A549 (cell line): ENCODE measurements around the gene ASIC1. TPM values are rescaled to one million over a fixed set of nuclear protein-coding genes. Genes with fewer than 3 reads are reported as not detected.
A peak's percentile ranks its signal among the peaks of the same experiment; 100 is the strongest.

Source experiments
- ATAC-seq, 2 experiments: fragments of 200-7000 bp in 1 of 2; fragments of >200 bp in 1 of 2; cut with Nextera tagmentation in 1 of 2; cut with Tn5 transposase in 1 of 2; 3 replicates each; pipeline versions ENCODE4 v1.8.0 to v1.9.1; 2018 to 2020; ENCODE audit warnings: mild to moderate bottlenecking in 1 of 2, moderate library complexity in 1 of 2
- CTCF ChIA-PET: fragments of 300-600 bp; sonication (Branson Sonifier 250); formaldehyde crosslinking; extraction: SDS; loops from one replicate; lab custom pipeline; 2021; ENCODE audit warnings: antibody characterized with exemption, inconsistent platforms; lab: Yijun Ruan, JAX
- POLR2A ChIA-PET: fragments of 350-600 bp; formaldehyde crosslinking; extraction: SDS; loops from one replicate; lab custom pipeline; 2021; ENCODE audit warnings: antibody characterized with exemption, inconsistent platforms; lab: Yijun Ruan, JAX
- DNase-seq, 2 experiments: peaks; one replicate each; pipeline versions ENCODE4 v3.0.0 to v3.0.0-alpha.2; 2011 to 2016; ENCODE audit warnings: low read depth in 1 of 2, low spot score in 1 of 2
- FAIRE-seq: peaks from 2 replicates; lab custom pipeline; 2011; peaks lifted over from hg19 to GRCh38; lab: Jason Lieb, UNC
- H3K27ac ChIP-seq, 2 experiments: fragments of >200 bp; sonication (Bioruptor Twin); formaldehyde crosslinking; 3 replicates each; pipeline ENCODE4 v1.5.1; 2016 to 2017
- H3K4me1 ChIP-seq: fragments of >200 bp; sonication (Bioruptor Twin); formaldehyde crosslinking; 3 replicates; pipeline ENCODE4 v1.6.1; 2016
- H3K4me2 ChIP-seq: fragments of >200 bp; sonication (Bioruptor Twin); formaldehyde crosslinking; 3 replicates; pipeline ENCODE4 v1.6.1; 2016
- H3K4me3 ChIP-seq: fragments of >200 bp; sonication (Bioruptor Twin); formaldehyde crosslinking; 3 replicates; pipeline ENCODE4 v1.5.1; 2016
- H3K9me3 ChIP-seq: fragments of >200 bp; sonication (Bioruptor Twin); formaldehyde crosslinking; 3 replicates; pipeline ENCODE4 v1.6.1; 2016
- CBX8 ChIP-seq: fragments of 200-600 bp; sonication (generic); IDR thresholded peaks from 2 replicates; pipeline ENCODE4 v1.6.1; 2016
- CEBPB ChIP-seq, 2 experiments: fragments of >200 bp in 1 of 2; sonication (Bioruptor Twin) in 1 of 2; formaldehyde crosslinking in 1 of 2; IDR thresholded peaks; 2 replicates each; pipeline ENCODE4 v1.6.1; 2012 to 2016
- CHD4 ChIP-seq: fragments of 200-600 bp; sonication (generic); IDR thresholded peaks from 2 replicates; pipeline ENCODE4 v1.6.1; 2016; ENCODE audit warnings: antibody characterized with exemption, mild to moderate bottlenecking, borderline replicate concordance
- EHF ChIP-seq: fragments of 250-450 bp; sonication (Bioruptor Pico); IDR thresholded peaks from 2 replicates; pipeline ENCODE4 v1.5.0; 2020; ENCODE audit warnings: mild to moderate bottlenecking
- FOSB ChIP-seq: fragments of 250-450 bp; sonication (Bioruptor Pico); IDR thresholded peaks from 2 replicates; pipeline ENCODE4 v1.5.0; 2020; ENCODE audit warnings: mild to moderate bottlenecking, moderate library complexity
- FOSL2 ChIP-seq, 2 experiments: fragments of 450-650 bp in 1 of 2; fragments of >200 bp in 1 of 2; sonication (Bioruptor Twin) in 1 of 2; formaldehyde crosslinking; IDR thresholded peaks; 2 replicates each; pipeline versions ENCODE4 v1.5.0 to v1.6.1; 2016 to 2020; ENCODE audit warnings: mild to moderate bottlenecking in 1 of 2, moderate library complexity in 1 of 2
- HDAC2 ChIP-seq: fragments of 200-600 bp; sonication (generic); IDR thresholded peaks from 2 replicates; pipeline ENCODE4 v1.6.1; 2016
- HEYL ChIP-seq: fragments of 250-450 bp; sonication (Bioruptor Pico); IDR thresholded peaks from 2 replicates; pipeline ENCODE4 v1.8.0; 2021; ENCODE audit warnings: mild to moderate bottlenecking, moderate library complexity
- JUN ChIP-seq, 2 experiments: fragments of >200 bp; sonication (Bioruptor Twin); formaldehyde crosslinking; IDR thresholded peaks; 2 replicates in 1 of 2; 3 replicates in 1 of 2; pipeline ENCODE4 v1.6.1; 2016 to 2017
- MAFK ChIP-seq: fragments of 450-650 bp; IDR thresholded peaks from 2 replicates; pipeline ENCODE4 v1.6.1; 2014; ENCODE audit not compliant: partially characterized antibody
- NR3C1 ChIP-seq: fragments of >200 bp; sonication (Bioruptor Twin); formaldehyde crosslinking; IDR thresholded peaks from 3 replicates; pipeline ENCODE4 v1.6.1; 2017
- PHF8 ChIP-seq: fragments of 200-600 bp; sonication (generic); IDR thresholded peaks from 2 replicates; pipeline ENCODE4 v1.6.1; 2016; ENCODE audit warnings: low read depth, mild to moderate bottlenecking, antibody characterized with exemption, moderate library complexity, borderline replicate concordance
- POLR2AphosphoS2 ChIP-seq: conservative IDR thresholded peaks from 2 replicates; pipeline ENCODE4 v1.6.1; 2012; ENCODE audit warnings: low read length, improper control_type of control experiment, inconsistent platforms
- RAD21 ChIP-seq, 2 experiments: fragments of >200 bp in 1 of 2; sonication (Bioruptor Twin) in 1 of 2; formaldehyde crosslinking in 1 of 2; IDR thresholded peaks in 1 of 2; conservative IDR thresholded peaks in 1 of 2; 2 replicates in 1 of 2; 3 replicates in 1 of 2; pipeline ENCODE4 v1.6.1; 2012 to 2018; ENCODE audit warnings: inconsistent platforms in 1 of 2
- RARB ChIP-seq: fragments of 250-450 bp; sonication (Bioruptor Pico); IDR thresholded peaks from 2 replicates; pipeline ENCODE4 v1.8.0; 2021; ENCODE audit warnings: mild to moderate bottlenecking, moderate library complexity
- RCOR1 ChIP-seq: fragments of 150-350 bp; IDR thresholded peaks from 2 replicates; pipeline ENCODE4 v1.6.1; 2014; ENCODE audit warnings: antibody characterized with exemption, low read length, low read depth
- SMC3 ChIP-seq: fragments of >200 bp; sonication (Bioruptor Twin); formaldehyde crosslinking; IDR thresholded peaks from 3 replicates; pipeline ENCODE4 v1.6.1; 2018; ENCODE audit warnings: inconsistent platforms
- SREBF2 ChIP-seq: fragments of 450-650 bp; IDR thresholded peaks from 2 replicates; pipeline ENCODE4 v1.6.1; 2014; ENCODE audit warnings: mild to moderate bottlenecking, moderate library complexity
- TFCP2L1 ChIP-seq: fragments of 250-450 bp; sonication (Bioruptor Pico); IDR thresholded peaks from 2 replicates; pipeline ENCODE4 v1.5.0; 2021; ENCODE audit warnings: mild to moderate bottlenecking
- WGBS: methylation state at CpG from one replicate; pipeline ENCODE4 v1.1.6; 2017; ENCODE audit errors: missing lambda C conversion rate; 5-methylcytosine and 5-hydroxymethylcytosine counted together
- polyA plus RNA-seq, 4 experiments: library from polyadenylated mRNA; depleted of rRNA in 3 of 4; stranded (reverse); fragments of >200 nt; fragmentation: RNase III in 1 of 4; extraction: RNeasy Plus Mini Kit Qiagen cat#74134 plus additional on column Dnase treatment in 1 of 4; gene quantifications; 2 replicates in 3 of 4; 3 replicates in 1 of 4; pipeline ENCODE4 v1.2.3, GENCODE V29; 2011 to 2017
- TF ChIP-seq, protein P1 (sequence below): fragments of 450-650 bp; IDR thresholded peaks from 2 replicates; pipeline ENCODE4 v1.6.1; 2014; ENCODE audit warnings: antibody characterized with exemption
- TF ChIP-seq, protein P2 (sequence below): fragments of 250-450 bp; sonication (Bioruptor Pico); IDR thresholded peaks from 2 replicates; pipeline ENCODE4 v1.5.0; 2020; ENCODE audit warnings: low read depth, mild to moderate bottlenecking, moderate library complexity
- TF ChIP-seq, protein P3 (sequence below): IDR thresholded peaks from 2 replicates; pipeline ENCODE4 v1.6.1; 2012
- TF ChIP-seq, protein P4 (sequence below): fragments of >200 bp; sonication (Bioruptor Twin); formaldehyde crosslinking; IDR thresholded peaks from 3 replicates; pipeline ENCODE4 v1.5.1; 2016
- TF ChIP-seq, protein P5 (sequence below): fragments of 250-450 bp; sonication (Bioruptor Pico); IDR thresholded peaks from 2 replicates; pipeline ENCODE4 v1.5.0; 2021; ENCODE audit warnings: mild to moderate bottlenecking, moderate library complexity, borderline replicate concordance
- TF ChIP-seq, protein P6 (sequence below): fragments of >200 bp; sonication (Bioruptor Twin); formaldehyde crosslinking; IDR thresholded peaks from 3 replicates; pipeline ENCODE4 v1.6.1; 2016

ASIC1 gene
- polyA plus RNA-seq, 2 of the 4 experiments (the other 2 are of a cell fraction): 6.0 to 6.7 TPM

DNA sequence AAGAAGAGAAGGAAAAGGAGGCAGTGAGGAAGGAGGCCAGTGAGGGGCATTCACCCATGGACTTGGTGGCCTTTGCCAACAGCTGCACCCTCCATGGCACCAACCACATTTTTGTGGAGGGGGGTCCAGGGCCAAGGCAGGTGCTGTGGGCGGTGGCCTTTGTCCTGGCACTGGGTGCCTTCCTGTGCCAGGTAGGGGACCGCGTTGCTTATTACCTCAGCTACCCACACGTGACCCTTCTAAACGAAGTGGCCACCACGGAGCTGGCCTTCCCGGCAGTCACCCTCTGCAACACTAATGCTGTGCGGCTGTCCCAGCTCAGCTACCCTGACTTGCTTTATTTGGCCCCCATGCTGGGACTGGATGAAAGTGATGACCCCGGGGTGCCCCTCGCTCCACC, 16.3 kb downstream of the ASIC1 start:
- DNase-seq (no peak), ATAC-seq (no peak), FAIRE-seq (no peak)
- 83% methylated on average over 10 of the region's 10 CpGs for WGBS
- TF ChIP-seq, protein P1, sequence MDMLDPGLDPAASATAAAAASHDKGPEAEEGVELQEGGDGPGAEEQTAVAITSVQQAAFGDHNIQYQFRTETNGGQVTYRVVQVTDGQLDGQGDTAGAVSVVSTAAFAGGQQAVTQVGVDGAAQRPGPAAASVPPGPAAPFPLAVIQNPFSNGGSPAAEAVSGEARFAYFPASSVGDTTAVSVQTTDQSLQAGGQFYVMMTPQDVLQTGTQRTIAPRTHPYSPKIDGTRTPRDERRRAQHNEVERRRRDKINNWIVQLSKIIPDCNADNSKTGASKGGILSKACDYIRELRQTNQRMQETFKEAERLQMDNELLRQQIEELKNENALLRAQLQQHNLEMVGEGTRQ: no peak
- TF ChIP-seq, protein P2, sequence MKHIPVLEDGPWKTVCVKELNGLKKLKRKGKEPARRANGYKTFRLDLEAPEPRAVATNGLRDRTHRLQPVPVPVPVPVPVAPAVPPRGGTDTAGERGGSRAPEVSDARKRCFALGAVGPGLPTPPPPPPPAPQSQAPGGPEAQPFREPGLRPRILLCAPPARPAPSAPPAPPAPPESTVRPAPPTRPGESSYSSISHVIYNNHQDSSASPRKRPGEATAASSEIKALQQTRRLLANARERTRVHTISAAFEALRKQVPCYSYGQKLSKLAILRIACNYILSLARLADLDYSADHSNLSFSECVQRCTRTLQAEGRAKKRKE (CRISPR knock-in tag): no peak
- TF ChIP-seq SREBF2: no peak
- TF ChIP-seq CEBPB (IDR thresholded peaks at IDR 0.05): no peak
- TF ChIP-seq, protein P3, sequence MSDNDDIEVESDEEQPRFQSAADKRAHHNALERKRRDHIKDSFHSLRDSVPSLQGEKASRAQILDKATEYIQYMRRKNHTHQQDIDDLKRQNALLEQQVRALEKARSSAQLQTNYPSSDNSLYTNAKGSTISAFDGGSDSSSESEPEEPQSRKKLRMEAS: no peak
- H3K4me2 ChIP-seq: no peak overlapping the region
- H3K4me3 ChIP-seq: no peak overlapping the region
- ChIA-PET POLR2A (no interaction called here), CTCF (interaction anchor here (0.6 to 33.6 kb wide), 22 partner anchors 9 to 288 kb away, joined by 3 to 708 read pairs (median 8); partner anchors contain the start of genes AQP5, AQP6, CERS5 and COX14)
- H3K9me3 ChIP-seq: no peaks in the 10 kb centered on the region
- peaks cover 16% of the 10 kb centered on the region for H3K4me1 ChIP-seq
- no peak overlapping the region for H3K27ac ChIP-seq

DNA sequence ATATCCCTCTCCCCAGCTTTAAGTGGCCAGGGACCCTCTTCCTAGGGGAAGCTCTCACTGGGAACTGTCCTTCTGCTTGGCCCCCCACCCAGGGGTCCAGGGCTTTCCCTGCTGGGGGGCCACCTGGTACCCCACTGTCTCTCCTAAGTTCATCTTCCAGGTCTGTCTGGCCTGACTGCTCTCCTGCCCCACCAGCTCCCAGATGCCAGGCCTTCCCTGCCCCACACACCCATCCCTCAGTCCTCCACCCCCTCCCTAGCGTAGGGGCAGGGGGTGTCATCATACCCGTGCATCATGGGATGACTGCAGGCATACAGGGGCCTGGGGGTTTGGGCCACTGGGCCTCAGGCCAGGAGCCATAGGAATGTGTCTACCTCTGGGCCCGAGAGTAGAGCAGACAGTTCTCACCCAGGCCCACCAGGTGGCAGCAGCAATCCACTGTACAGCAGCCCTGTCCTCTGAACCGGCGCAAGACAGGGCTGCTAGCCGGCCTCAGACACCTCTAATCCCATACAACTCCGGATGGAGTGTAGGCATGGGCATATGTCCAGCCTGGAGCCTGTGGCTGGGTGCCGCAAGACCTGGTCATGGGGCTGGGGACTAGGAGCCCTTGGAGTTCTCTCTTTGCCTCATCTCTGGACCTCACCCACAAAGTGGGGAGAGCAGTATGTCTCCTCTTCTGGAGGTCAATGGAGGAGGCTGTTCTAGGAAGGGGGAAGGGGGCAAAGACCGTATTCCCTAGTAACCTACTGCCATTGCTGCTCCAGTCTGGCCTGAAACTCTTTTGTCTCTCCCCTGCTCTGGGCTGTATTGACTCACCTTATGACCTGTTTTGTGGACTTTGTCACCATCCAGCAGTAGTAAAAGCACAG, 17.8 kb downstream of the ASIC1 start:
- no peaks in the 10 kb centered on the region for H3K9me3 ChIP-seq
- POLR2A ChIA-PET: no interaction called here
- ATAC-seq (peak; percentile 88 to 95), DNase-seq (peak; percentile 79 to 86), FAIRE-seq (no peak)
- peak; percentile 98 for TF ChIP-seq RAD21 (conservative IDR thresholded peaks at IDR 0.05 in 1 of 2, IDR thresholded peaks at IDR 0.05 in 1 of 2)
- TF ChIP-seq, protein P4, sequence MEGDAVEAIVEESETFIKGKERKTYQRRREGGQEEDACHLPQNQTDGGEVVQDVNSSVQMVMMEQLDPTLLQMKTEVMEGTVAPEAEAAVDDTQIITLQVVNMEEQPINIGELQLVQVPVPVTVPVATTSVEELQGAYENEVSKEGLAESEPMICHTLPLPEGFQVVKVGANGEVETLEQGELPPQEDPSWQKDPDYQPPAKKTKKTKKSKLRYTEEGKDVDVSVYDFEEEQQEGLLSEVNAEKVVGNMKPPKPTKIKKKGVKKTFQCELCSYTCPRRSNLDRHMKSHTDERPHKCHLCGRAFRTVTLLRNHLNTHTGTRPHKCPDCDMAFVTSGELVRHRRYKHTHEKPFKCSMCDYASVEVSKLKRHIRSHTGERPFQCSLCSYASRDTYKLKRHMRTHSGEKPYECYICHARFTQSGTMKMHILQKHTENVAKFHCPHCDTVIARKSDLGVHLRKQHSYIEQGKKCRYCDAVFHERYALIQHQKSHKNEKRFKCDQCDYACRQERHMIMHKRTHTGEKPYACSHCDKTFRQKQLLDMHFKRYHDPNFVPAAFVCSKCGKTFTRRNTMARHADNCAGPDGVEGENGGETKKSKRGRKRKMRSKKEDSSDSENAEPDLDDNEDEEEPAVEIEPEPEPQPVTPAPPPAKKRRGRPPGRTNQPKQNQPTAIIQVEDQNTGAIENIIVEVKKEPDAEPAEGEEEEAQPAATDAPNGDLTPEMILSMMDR: peak; percentile 94
- TF ChIP-seq SMC3: peak; percentile 95
- no peak for TF ChIP-seq CHD4
- TF ChIP-seq, all 56 proteins: peak for 3
- 16% methylated on average over 6 of the region's 9 CpGs for WGBS
- Histone ChIP-seq H3K27ac (peak overlapping the region in 1 of 2 experiments; percentile 59; a peak in 3 of 6 replicates), H3K4me1 (peaks cover 16% of the 10 kb centered on the region), H3K4me3 (no peak overlapping the region), H3K4me2 (peak overlapping the region; percentile 21; the same call in 2 of the 3 replicates)
- CTCF ChIA-PET: interaction anchor here (0.5 to 33.6 kb wide), 49 partner anchors 9 to 1269 kb away, joined by 3 to 708 read pairs (median 4); partner anchors contain the start of genes AQP5, AQP6, CERS5 and COX14

DNA sequence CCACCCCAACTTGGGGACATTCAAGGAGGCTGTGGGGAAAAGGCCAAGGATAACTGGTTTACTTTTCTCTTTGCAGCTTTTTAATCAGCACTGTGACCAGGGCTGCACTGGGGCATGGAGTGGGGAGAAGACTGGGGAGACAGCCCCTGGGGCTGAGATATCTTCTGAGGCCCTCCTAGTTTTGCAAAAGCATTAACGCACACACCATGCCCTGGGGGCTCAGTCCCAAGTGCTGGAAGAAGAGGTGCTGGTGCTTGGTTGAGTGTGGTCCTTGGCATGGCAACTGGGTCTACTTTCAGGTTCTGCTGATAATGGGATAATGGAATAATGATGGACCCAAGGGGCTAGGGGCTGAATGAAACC, 18.4 kb downstream of the ASIC1 start:
- DNase-seq: no peak
- H3K4me2 ChIP-seq: peak overlapping the region; percentile 21; the same call in 2 of the 3 replicates
- CTCF ChIA-PET: interaction anchor here (0.8 to 33.6 kb wide), 10 partner anchors 8 to 322 kb away, joined by 3 to 708 read pairs (median 20); partner anchors contain the start of genes AQP5, AQP6, COX14 and SMARCD1
- peaks cover 14% of the 10 kb centered on the region for H3K4me1 ChIP-seq
- no peak for ATAC-seq
- whole genome bisulfite sequencing: 100% methylated on average over 1 of the region's 1 CpG
- no peak for FAIRE-seq
- H3K27ac ChIP-seq: peak overlapping the region in 1 of 2 experiments; percentile 59; a peak in 3 of 6 replicates
- TF ChIP-seq, protein P5, sequence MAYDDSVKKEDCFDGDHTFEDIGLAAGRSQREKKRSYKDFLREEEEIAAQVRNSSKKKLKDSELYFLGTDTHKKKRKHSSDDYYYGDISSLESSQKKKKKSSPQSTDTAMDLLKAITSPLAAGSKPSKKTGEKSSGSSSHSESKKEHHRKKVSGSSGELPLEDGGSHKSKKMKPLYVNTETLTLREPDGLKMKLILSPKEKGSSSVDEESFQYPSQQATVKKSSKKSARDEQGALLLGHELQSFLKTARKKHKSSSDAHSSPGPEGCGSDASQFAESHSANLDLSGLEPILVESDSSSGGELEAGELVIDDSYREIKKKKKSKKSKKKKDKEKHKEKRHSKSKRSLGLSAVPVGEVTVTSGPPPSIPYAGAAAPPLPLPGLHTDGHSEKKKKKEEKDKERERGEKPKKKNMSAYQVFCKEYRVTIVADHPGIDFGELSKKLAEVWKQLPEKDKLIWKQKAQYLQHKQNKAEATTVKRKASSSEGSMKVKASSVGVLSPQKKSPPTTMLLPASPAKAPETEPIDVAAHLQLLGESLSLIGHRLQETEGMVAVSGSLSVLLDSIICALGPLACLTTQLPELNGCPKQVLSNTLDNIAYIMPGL (CRISPR knock-in tag): no peak
- TF ChIP-seq TFCP2L1 (CRISPR knock-in tag) (no peak), NR3C1 (no peak), PHF8 (no peak), SMC3 (no peak), JUN (IDR thresholded peaks at IDR 0.05) (no peak), FOSL2 (IDR thresholded peaks at IDR 0.05) (no peak), FOSL2 (CRISPR knock-in tag; IDR thresholded peaks at IDR 0.05) (no peak), HEYL (CRISPR knock-in tag) (no peak), HDAC2 (no peak), POLR2AphosphoS2 (no peak), RCOR1 (no peak), EHF (no peak), CBX8 (no peak), MAFK (no peak), CHD4 (no peak), FOSB (no peak), RARB (CRISPR knock-in tag) (no peak)
- TF ChIP-seq, protein P6, sequence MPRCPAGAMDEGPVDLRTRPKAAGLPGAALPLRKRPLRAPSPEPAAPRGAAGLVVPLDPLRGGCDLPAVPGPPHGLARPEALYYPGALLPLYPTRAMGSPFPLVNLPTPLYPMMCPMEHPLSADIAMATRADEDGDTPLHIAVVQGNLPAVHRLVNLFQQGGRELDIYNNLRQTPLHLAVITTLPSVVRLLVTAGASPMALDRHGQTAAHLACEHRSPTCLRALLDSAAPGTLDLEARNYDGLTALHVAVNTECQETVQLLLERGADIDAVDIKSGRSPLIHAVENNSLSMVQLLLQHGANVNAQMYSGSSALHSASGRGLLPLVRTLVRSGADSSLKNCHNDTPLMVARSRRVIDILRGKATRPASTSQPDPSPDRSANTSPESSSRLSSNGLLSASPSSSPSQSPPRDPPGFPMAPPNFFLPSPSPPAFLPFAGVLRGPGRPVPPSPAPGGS: no peak
- no peak overlapping the region for H3K4me3 ChIP-seq
- POLR2A ChIA-PET: no interaction called here
- no peaks in the 10 kb centered on the region for H3K9me3 ChIP-seq
